Right renal pelvis (tissue), 4 donors: Measurements from ENCODE around the gene IQSEC1. TPM values are rescaled to one million over a fixed set of nuclear protein-coding genes. Genes with fewer than 3 reads are reported as not detected.

Source experiments
- DNase-seq, 4 donors: peaks; one replicate each; pipeline ENCODE4 v3.0.0-alpha.2; 2013; ENCODE audit warnings: low read depth in 4 of 4, low spot score in 3 of 4, missing footprints in 1 of 4
- polyA plus RNA-seq, 4 donors: library from polyadenylated mRNA; unstranded; fragments of 120-200 nt; gene quantifications; one replicate each; pipeline ENCODE4 v1.2.1, GENCODE V29; 2013; ENCODE audit not compliant: insufficient read length in 4 of 4

Gene IQSEC1
- polyA plus RNA-seq, 4 donors, result 29.4 to 35.5 (median 33.1) TPM

- no peak for DNase-seq
Measured at GRCh38 chr3:12903000-12903800, 170.0 kb downstream of the IQSEC1 start.

GRCh38 chr3:12902181-12902999 lies 170.8 kb downstream of the IQSEC1 start:
- no peak for DNase-seq

- DNase-seq, result no peak
Measured at GRCh38 chr3:12901623-12902045, 171.6 kb downstream of the IQSEC1 start.

- DNase-seq, result no peak
Measured at GRCh38 chr3:12900885-12901411, 172.3 kb downstream of the IQSEC1 start.

GRCh38 chr3:12898965-12899755 lies 174.1 kb downstream of the IQSEC1 start:
- DNase-seq, result no peak

GRCh38 chr3:12898290-12898964 lies 174.8 kb downstream of the IQSEC1 start:
- no peak for DNase-seq

GRCh38 chr3:12897381-12898289 lies 175.6 kb downstream of the IQSEC1 start:
- DNase-seq, result no peak

GRCh38 chr3:12896063-12896985 lies 176.9 kb downstream of the IQSEC1 start:
- DNase-seq, result no peak

GRCh38 chr3:12895391-12896062 lies 177.7 kb downstream of the IQSEC1 start:
- DNase-seq, result no peak

GRCh38 chr3:12894629-12895028 lies 178.6 kb downstream of the IQSEC1 start:
- peak in 1 of 4 donors; percentile 14 for DNase-seq

GRCh38 chr3:12893852-12894251 lies 179.4 kb downstream of the IQSEC1 start:
- DNase-seq, result no peak

GRCh38 chr3:12893247-12893646 lies 180.0 kb downstream of the IQSEC1 start:
- DNase-seq, result no peak

GRCh38 chr3:12892840-12893189 lies 180.4 kb downstream of the IQSEC1 start:
- no peak for DNase-seq

- DNase-seq, result no peak
Measured at GRCh38 chr3:12891985-12892839, 181.0 kb downstream of the IQSEC1 start.

- no peak for DNase-seq
Measured at GRCh38 chr3:12891391-12891984, 181.7 kb downstream of the IQSEC1 start.
